Measurements from ENCODE around the gene SIPA1L3.
A peak's percentile ranks its signal among the peaks of the same experiment; 100 is the strongest.

SIPA1L3 gene

GRCh38 chr19:37986048-37986750 is 79.2 kb downstream of the SIPA1L3 start:
- TF ChIP-seq EZH2phosphoT487 (IDR thresholded peaks at IDR 0.05; ENCODE audit: low read depth) (no peak), CTCF (IDR thresholded peaks at IDR 0.05; ENCODE audit: low read depth, low read length) (no peak)
- Histone ChIP-seq H3K4me3 (ENCODE audit: low read length) (no peak overlapping the region), H4K20me1 (ENCODE audit: insufficient read depth, low read length) (peaks cover 6% of the 10 kb centered on the region; the same call in 1 of the 2 replicates), H3K27me3 (ENCODE audit: low read depth, low read length) (no peaks in the 10 kb centered on the region), H3K27ac (ENCODE audit: low read length) (peak overlapping the region; percentile 13; the same call in 1 of the 2 replicates), H3K36me3 (replicated peaks; ENCODE audit: low read depth, low read length) (no peaks in the 10 kb centered on the region), H3K4me2 (ENCODE audit: low read length) (peak overlapping the region; percentile 41), H3K9ac (ENCODE audit: low read length) (peak overlapping the region; percentile 1; the same call in 1 of the 2 replicates), H3K4me1 (ENCODE audit: low read length) (peaks cover 9% of the 10 kb centered on the region), H3K9me3 (ENCODE audit: insufficient read depth, low read length) (no peaks in the 10 kb centered on the region), H3K79me2 (ENCODE audit: low read length) (peaks cover 8% of the 10 kb centered on the region; the same call in 1 of the 2 replicates), H2AFZ (ENCODE audit: low read depth, low read length) (no peak overlapping the region)

GRCh38 chr19:37987356-37988332 is 80.6 kb downstream of the SIPA1L3 start:
- no peak overlapping the region for H3K27ac ChIP-seq (ENCODE audit: low read length)
- no peaks in the 10 kb centered on the region for H3K36me3 ChIP-seq (replicated peaks; ENCODE audit: low read depth, low read length)
- peaks cover 3% of the 10 kb centered on the region; the same call in 1 of the 2 replicates for H3K79me2 ChIP-seq (ENCODE audit: low read length)
- H4K20me1 ChIP-seq (ENCODE audit: insufficient read depth, low read length): peaks cover 6% of the 10 kb centered on the region; the same call in 1 of the 2 replicates
- no peak overlapping the region for H3K4me3 ChIP-seq (ENCODE audit: low read length)
- no peak overlapping the region for H3K4me2 ChIP-seq (ENCODE audit: low read length)
- no peaks in the 10 kb centered on the region for H3K27me3 ChIP-seq (ENCODE audit: low read depth, low read length)
- no peak overlapping the region for H3K9ac ChIP-seq (ENCODE audit: low read length)
- peaks cover 9% of the 10 kb centered on the region for H3K4me1 ChIP-seq (ENCODE audit: low read length)
- H3K9me3 ChIP-seq (ENCODE audit: insufficient read depth, low read length): no peaks in the 10 kb centered on the region
- no peak overlapping the region for H2AFZ ChIP-seq (ENCODE audit: low read depth, low read length)
- TF ChIP-seq CTCF (IDR thresholded peaks at IDR 0.05; ENCODE audit: low read depth, low read length): peak; percentile 84
- TF ChIP-seq EZH2phosphoT487 (IDR thresholded peaks at IDR 0.05; ENCODE audit: low read depth): no peak

GRCh38 chr19:37988758-37989635 is 82.0 kb downstream of the SIPA1L3 start:
- H4K20me1 ChIP-seq (ENCODE audit: insufficient read depth, low read length): peaks cover 6% of the 10 kb centered on the region; the same call in 1 of the 2 replicates
- peaks cover 9% of the 10 kb centered on the region for H3K4me1 ChIP-seq (ENCODE audit: low read length)

More at GRCh38 chr19:37988758-37989635, 82.0 kb downstream of the SIPA1L3 start:
- H3K27ac ChIP-seq (ENCODE audit: low read length): no peak overlapping the region
- TF ChIP-seq EZH2phosphoT487 (IDR thresholded peaks at IDR 0.05; ENCODE audit: low read depth) (no peak), CTCF (IDR thresholded peaks at IDR 0.05; ENCODE audit: low read depth, low read length) (no peak)
- no peak overlapping the region for H3K4me2 ChIP-seq (ENCODE audit: low read length)
- no peaks in the 10 kb centered on the region for H3K9me3 ChIP-seq (ENCODE audit: insufficient read depth, low read length)
- no peak overlapping the region for H3K9ac ChIP-seq (ENCODE audit: low read length)
- H2AFZ ChIP-seq (ENCODE audit: low read depth, low read length): no peak overlapping the region
- no peaks in the 10 kb centered on the region for H3K36me3 ChIP-seq (replicated peaks; ENCODE audit: low read depth, low read length)
- H3K27me3 ChIP-seq (ENCODE audit: low read depth, low read length): no peaks in the 10 kb centered on the region
- peaks cover 3% of the 10 kb centered on the region; the same call in 1 of the 2 replicates for H3K79me2 ChIP-seq (ENCODE audit: low read length)
- H3K4me3 ChIP-seq (ENCODE audit: low read length): no peak overlapping the region

All from OCI-LY3 (cell line).